HG03025 (cell line): ENCODE measurements around the gene PHF23.

Source experiments
- ATAC-seq: cut with Tn5 transposase; IDR thresholded peaks from one replicate; pipeline ENCODE4 v1.9.1; 2021; ENCODE audit warnings: mild to moderate bottlenecking, moderate library complexity; ENCODE audit not compliant: unreplicated experiment, low FRiP score

The PHF23 gene

DNA sequence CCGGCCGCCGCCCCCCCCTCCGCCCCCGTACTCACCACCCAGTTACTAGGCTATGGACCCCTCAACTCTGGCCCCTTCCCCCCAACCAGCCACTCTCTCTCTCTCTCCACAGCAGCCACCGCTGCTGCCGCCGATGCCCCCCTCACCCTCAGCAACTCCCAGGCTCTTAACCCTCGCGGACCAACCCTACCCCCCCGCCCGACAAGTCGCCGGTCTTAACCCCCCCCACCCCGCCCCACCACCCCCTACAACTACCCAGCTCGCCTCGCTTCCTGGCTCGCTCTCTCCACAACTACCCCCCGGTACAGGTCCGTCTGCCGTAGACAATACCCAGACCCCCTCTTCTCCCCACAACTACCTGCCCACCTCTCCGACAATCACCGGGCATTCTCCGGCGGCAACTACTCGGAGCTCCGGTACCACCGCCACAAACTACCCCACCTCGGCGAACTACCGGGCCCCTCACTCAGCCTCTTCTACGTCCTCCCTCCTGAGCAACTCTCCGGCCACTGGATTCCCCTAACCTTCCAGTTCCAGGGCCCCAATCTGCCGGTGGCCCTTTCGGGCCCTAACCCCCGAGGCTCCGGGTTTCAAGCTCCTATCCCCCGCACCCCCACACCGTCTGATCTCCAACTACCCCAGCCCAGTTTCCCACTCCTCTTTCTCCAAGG lies 702 bp downstream of the PHF23 start:
- no peak for ATAC-seq

DNA sequence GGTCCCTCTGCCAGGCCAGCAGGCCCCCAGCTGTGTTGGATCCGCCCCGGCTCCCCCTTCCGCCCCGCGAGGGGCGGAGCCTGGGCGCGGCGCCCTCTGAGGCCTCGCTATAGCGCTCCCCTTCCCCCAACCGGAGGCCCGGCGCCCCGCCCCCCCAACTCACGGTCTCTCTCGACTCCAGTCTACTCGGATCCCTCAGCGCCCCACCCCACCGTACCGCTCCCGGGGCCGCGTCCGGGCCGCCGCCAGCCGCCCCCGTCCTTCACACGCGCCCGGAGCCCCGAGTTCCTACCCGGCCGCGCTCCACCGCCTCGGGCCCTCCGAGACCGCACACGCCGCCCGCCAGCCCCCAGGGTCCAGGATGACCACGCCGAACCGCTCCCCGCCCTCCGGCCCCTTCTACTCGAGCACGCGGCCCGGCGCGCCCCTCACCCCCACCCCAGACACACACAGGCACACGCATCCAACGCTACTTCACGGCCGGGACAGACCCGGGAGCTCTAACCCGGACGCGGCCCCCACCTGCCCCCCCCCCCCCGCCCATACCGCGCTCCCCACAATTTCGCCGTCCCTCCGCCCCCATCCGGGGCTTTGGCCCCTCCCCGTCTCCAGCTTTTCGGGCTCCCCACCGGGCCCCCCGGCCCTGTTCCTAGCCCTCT lies 1.4 kb downstream of the PHF23 start:
- no peak for ATAC-seq

- no peak for ATAC-seq
Observed at GRCh38 chr17:7237266-7237760, 1.9 kb downstream of the PHF23 start.

- ATAC-seq, result no peak
Observed at GRCh38 chr17:7236808-7237207, 2.4 kb downstream of the PHF23 start.

GRCh38 chr17:7235693-7236665 lies 3.3 kb downstream of the PHF23 start:
- ATAC-seq, result no peak

GRCh38 chr17:7234083-7234951 lies 4.9 kb downstream of the PHF23 start, which contains the start of gene DVL2:
Gene DVL2 (minus strand): TSS chr17:7234517. CDS start chr17:7234262, 255 bp downstream.
- peak; percentile 42 for ATAC-seq

DNA sequence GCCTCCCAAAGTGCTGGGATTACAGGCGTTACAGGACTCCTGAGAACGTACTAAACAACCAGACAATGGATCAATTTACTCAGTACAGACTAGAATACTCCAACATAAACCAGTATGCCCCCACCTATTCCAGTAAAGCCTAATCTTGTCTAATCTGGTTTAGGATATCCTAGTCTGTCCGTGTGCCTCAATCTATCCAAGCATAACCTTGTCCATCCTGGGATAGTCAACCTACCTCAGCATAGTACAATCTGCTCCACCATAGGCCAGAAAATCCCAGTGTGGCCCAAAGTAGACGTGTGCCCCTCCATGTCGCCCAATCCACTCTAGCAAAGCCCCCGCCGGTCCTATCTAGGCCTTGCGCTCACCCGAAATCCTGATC lies 5.6 kb downstream of the PHF23 start:
- no peak for ATAC-seq

GRCh38 chr17:7232114-7232513 lies 7.1 kb downstream of the PHF23 start:
- ATAC-seq, result no peak

DNA sequence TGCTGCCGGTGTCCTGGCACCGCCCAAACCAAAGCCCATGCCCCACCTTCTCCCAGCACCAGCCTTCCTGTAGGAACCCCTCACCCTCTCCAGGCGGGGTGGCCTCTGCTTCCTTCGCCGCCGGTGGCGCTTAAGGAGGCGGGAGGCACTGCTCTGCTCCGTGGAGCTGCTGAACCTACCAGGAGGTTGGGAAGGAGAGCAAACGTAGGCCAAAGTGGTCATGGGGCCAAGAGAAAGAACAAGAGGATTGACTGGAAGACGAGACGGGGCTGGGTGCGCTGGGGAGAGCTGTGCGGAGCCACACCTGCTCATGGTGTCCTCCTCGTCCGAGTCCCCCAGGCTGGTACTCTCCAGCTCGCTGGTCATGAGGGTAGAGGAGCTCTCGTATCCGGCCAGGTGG lies 9.8 kb downstream of the PHF23 start:
- no peak for ATAC-seq

DNA sequence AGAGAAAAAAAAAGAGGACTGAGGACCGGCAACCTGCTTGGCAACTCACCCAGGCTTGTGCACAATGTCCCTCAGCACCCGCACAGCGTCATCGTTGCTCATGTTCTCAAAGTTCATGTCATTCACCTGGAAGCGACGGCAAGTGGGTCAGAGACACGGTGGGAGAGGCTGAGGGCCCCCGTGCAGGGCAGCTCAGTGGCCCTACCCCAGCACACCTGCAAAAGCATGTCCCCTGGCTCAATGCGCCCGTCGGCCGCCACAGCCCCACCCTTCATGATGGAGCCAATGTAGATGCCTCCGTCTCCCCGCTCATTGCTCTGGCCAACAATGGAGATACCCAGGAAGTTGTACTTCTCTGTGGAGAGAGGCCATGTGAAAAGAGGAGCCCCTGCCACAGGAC lies 10.3 kb downstream of the PHF23 start:
- ATAC-seq, result no peak

- no peak for ATAC-seq
Observed at GRCh38 chr17:7226721-7227710, 12.2 kb downstream of the PHF23 start.

- no peak for ATAC-seq
Observed at GRCh38 chr17:7225711-7226331, 13.4 kb downstream of the PHF23 start.

DNA sequence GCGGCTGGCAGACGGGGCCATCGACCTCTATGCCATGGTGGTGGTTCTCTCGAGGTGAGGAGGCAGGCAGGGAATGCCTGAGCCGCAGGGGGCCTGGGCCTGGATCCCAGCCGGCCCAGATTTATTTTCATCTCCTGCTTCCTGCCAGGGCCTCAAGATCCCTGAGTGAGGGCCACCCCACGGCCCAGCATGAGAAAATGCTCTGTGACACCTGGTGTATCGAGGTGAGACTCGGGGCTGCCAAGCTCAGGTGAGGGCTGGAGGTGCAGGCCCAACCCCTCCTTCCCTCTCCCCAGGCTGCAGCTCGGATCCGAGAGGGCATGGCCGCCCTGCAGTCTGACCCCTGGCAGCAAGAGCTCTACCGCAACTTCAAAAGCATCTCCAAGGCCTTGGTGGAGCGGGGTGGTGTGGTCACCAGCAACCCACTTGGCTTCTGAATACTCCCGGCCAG lies 14.6 kb downstream of the PHF23 start:
- no peak for ATAC-seq

DNA sequence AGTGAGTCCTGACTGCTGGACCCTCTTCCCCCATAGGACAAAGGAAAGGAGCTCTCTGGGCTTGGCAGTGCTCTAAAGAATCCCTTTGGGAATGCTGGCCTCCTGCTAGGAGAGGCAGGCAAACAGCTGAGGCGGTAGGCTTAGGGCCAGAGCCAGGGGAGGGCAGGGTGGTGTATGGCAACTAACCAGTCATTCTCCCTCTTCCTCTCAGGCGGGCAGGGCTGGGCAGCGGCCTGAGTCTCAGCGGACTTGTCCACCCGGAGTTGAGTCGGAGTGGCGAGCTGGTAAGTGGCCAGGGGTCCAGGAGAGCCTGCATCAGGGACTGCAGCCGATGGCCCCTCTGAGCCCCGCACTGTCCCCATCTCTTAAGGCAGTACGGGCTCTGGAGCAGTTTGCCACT lies 15.1 kb downstream of the PHF23 start:
- ATAC-seq, result no peak

DNA sequence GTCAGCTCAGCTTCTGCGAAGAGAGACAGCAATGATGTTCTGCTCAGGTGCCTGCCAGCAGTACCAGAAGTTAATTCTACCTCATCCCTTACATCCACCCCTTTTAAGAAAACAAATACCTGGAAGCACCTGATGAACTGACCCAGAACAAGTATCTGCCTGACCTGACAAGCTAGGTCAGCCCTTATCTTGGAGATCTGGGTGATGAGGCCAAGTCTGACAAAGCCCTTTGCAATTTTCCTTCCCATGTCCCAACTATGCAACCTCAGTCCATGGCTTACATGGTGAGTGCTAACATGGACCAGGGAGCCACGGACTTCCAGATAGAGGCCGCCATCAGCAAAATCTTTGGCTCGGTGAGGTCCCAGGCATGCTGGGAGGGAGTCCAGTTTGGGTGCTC lies 15.9 kb downstream of the PHF23 start:
- no peak for ATAC-seq

- ATAC-seq, result no peak
Observed at GRCh38 chr17:7222972-7223292, 16.3 kb downstream of the PHF23 start.

GRCh38 chr17:7222093-7222971 lies 16.9 kb downstream of the PHF23 start:
- no peak for ATAC-seq
